GM21737 (cell line): Measurements from ENCODE around the gene POLRMT.
"Not testable (repeated sequence)": the region's sequence is repeated elsewhere in the genome, so short reads cannot be mapped to it uniquely, and the experiment has no call there.

Source experiments
- ATAC-seq: cut with Tn5 transposase; IDR thresholded peaks from one replicate; pipeline ENCODE4 v1.9.1; 2021; ENCODE audit warnings: mild to moderate bottlenecking, moderate library complexity; ENCODE audit not compliant: unreplicated experiment

POLRMT gene

GRCh38 chr19:613732-614567, 19.4 kb downstream of the POLRMT start:
- ATAC-seq: no peak

GRCh38 chr19:612941-613340, 20.4 kb downstream of the POLRMT start:
- no peak for ATAC-seq

- no peak for ATAC-seq
Measured at GRCh38 chr19:611481-611868, 21.9 kb downstream of the POLRMT start.

- no peak for ATAC-seq
Measured at GRCh38 chr19:610801-611480, 22.4 kb downstream of the POLRMT start.

- no peak for ATAC-seq
Measured at GRCh38 chr19:610071-610800, 23.1 kb downstream of the POLRMT start.

GRCh38 chr19:609004-609346, 24.4 kb downstream of the POLRMT start:
- ATAC-seq: no peak

GRCh38 chr19:608155-609003, 25.0 kb downstream of the POLRMT start:
- no peak for ATAC-seq

GRCh38 chr19:607301-608154, 25.8 kb downstream of the POLRMT start:
- ATAC-seq: no peak

GRCh38 chr19:605061-605971, 28.0 kb downstream of the POLRMT start:
- not testable (repeated sequence) for ATAC-seq

- no peak for ATAC-seq
Measured at GRCh38 chr19:604355-604754, 29.0 kb downstream of the POLRMT start.

- not testable (repeated sequence) for ATAC-seq
Measured at GRCh38 chr19:603779-604178, 29.6 kb downstream of the POLRMT start.

GRCh38 chr19:603302-603639, 30.1 kb downstream of the POLRMT start:
- not testable (repeated sequence) for ATAC-seq

GRCh38 chr19:602391-603301, 30.7 kb downstream of the POLRMT start:
- no peak for ATAC-seq

GRCh38 chr19:601790-602189, 31.5 kb downstream of the POLRMT start:
- ATAC-seq: no peak

GRCh38 chr19:601310-601709, 32.0 kb downstream of the POLRMT start:
- no peak for ATAC-seq

- no peak for ATAC-seq
Measured at GRCh38 chr19:597406-598315, 35.7 kb downstream of the POLRMT start.

GRCh38 chr19:596263-596655, 37.1 kb downstream of the POLRMT start:
- no peak for ATAC-seq
